Breast epithelium (tissue), 3 donors: ENCODE results near the gene FER.

Experiments
- POLR2A ChIP-seq: fragments of 450-650 bp; IDR thresholded peaks from one replicate; pipeline ENCODE4 v1.6.1; 2016; ENCODE audit warnings: antibody characterized with exemption, mild to moderate bottlenecking, moderate library complexity
- POLR2AphosphoS5 ChIP-seq, 3 donors: sonication (generic); formaldehyde crosslinking; IDR thresholded peaks; one replicate each; pipeline ENCODE4 v1.6.1; 2017; ENCODE audit warnings: antibody characterized with exemption in 3 of 3
- TF ChIP-seq, protein P1 (sequence below), 3 donors: fragments of 450-650 bp; IDR thresholded peaks; one replicate each; pipeline ENCODE4 v1.5.1; 2016 to 2017; ENCODE audit warnings: antibody characterized with exemption in 3 of 3, mild to moderate bottlenecking in 3 of 3, moderate library complexity in 3 of 3

DNA sequence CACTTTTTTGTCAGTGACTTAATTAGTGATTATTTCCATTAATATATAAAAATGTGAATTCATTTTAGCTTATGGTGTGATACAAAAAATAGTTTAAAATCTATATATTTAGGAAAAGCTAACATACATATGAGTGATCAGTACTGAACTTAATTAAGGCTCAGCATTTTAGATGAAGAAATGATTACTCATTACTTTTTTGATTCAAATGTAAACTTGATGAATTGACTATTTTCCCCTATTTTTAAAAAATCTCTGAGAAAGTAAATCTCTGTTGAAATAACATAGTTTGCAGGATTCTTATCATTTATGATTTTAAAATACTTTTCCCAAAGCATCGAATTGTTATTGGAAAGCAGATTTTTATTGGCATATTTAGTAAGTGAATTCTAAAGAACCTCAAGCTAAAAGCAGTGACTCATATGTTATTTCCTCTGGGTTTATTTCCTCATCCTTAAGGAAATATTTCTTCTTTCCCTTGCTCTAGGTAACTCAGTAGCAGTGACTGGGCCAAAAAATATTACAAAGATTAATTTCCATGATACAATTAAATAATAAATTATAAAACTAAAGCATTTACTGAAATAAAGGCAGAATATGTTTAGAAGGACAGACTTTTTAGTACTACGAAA, 290.6 kb downstream of the FER start:
- TF ChIP-seq, protein P1, sequence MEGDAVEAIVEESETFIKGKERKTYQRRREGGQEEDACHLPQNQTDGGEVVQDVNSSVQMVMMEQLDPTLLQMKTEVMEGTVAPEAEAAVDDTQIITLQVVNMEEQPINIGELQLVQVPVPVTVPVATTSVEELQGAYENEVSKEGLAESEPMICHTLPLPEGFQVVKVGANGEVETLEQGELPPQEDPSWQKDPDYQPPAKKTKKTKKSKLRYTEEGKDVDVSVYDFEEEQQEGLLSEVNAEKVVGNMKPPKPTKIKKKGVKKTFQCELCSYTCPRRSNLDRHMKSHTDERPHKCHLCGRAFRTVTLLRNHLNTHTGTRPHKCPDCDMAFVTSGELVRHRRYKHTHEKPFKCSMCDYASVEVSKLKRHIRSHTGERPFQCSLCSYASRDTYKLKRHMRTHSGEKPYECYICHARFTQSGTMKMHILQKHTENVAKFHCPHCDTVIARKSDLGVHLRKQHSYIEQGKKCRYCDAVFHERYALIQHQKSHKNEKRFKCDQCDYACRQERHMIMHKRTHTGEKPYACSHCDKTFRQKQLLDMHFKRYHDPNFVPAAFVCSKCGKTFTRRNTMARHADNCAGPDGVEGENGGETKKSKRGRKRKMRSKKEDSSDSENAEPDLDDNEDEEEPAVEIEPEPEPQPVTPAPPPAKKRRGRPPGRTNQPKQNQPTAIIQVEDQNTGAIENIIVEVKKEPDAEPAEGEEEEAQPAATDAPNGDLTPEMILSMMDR (IDR thresholded peaks at IDR 0.05), result no peak
- no peak for TF ChIP-seq POLR2AphosphoS5 (IDR thresholded peaks at IDR 0.05)
- no peak for TF ChIP-seq POLR2A
